K562 (cell line): ENCODE data around the gene GALNT12. TPM values are rescaled to one million over a fixed set of nuclear protein-coding genes. Genes with fewer than 3 reads are reported as not detected.

Experiments
- ATAC-seq: fragments of 200-7000 bp; cut with Tn5 transposase; 3 replicates; pipeline ENCODE4 v1.9.1; 2020; ENCODE audit warnings: moderate library complexity
- BruUV-seq: library from RNA; stranded (reverse); fragments of 400-500 nt; replicated peaks from 2 replicates; lab custom pipeline; 2021; lab: Mats Ljungman, UMichigan
- CTCF ChIA-PET: fragments of 300-600 bp; formaldehyde crosslinking; extraction: SDS; loops from one replicate; lab custom pipeline; 2021; ENCODE audit warnings: low intra/inter-chr PET ratio; lab: Yijun Ruan, JAX
- POLR2A ChIA-PET: fragments of 300-600, 350-650 bp; sonication (Branson Sonifier 250); formaldehyde crosslinking; extraction: SDS; loops from one replicate; lab custom pipeline; 2021; ENCODE audit warnings: antibody characterized with exemption, inconsistent platforms; lab: Yijun Ruan, JAX
- DNase-seq, 4 experiments: peaks; one replicate each; pipeline versions ENCODE4 v3.0.0 to v3.0.0-alpha.2; 2011 to 2018; ENCODE audit warnings: low spot score in 3 of 4, mixed read lengths in 3 of 4; ENCODE audit errors: extremely low read depth in 1 of 4
- FAIRE-seq: peaks from 2 replicates; lab custom pipeline; 2011; peaks lifted over from hg19 to GRCh38; lab: Jason Lieb, UNC
- H2AFZ ChIP-seq: 2 replicates; pipeline ENCODE4 v1.6.0; 2011; ENCODE audit warnings: low read depth, low read length, control low read depth, inconsistent platforms
- H3K27ac ChIP-seq: fragments of 200-600 bp; 3 replicates; pipeline ENCODE4 v1.8.0; 2011; ENCODE audit warnings: low read depth, mild to moderate bottlenecking, control low read depth, inconsistent platforms, low read length, moderate library complexity, mixed read lengths; ENCODE audit errors: extremely low read depth
- H3K27me3 ChIP-seq, 2 experiments: fragments of 300-600 bp in 1 of 2; 2 replicates in 1 of 2; 3 replicates in 1 of 2; pipeline versions ENCODE4 v1.6.0 to v1.8.0; 2011; ENCODE audit warnings: inconsistent platforms in 2 of 2, low read length in 2 of 2, mild to moderate bottlenecking in 1 of 2, mixed read lengths in 1 of 2, moderate library complexity in 1 of 2; ENCODE audit not compliant: control insufficient read depth in 2 of 2, insufficient read depth in 2 of 2
- H3K36me3 ChIP-seq: fragments of 300-600 bp; 3 replicates; pipeline ENCODE4 v1.8.0; 2011; ENCODE audit warnings: mild to moderate bottlenecking, low read length, inconsistent platforms; ENCODE audit not compliant: control insufficient read depth, insufficient read depth
- H3K4me1 ChIP-seq, 2 experiments: fragments of 200-600 bp in 1 of 2; replicated peaks in 1 of 2; 2 replicates in 1 of 2; 3 replicates in 1 of 2; pipeline versions ENCODE4 v1.5.1 to v1.8.0; 2011; ENCODE audit warnings: inconsistent platforms in 2 of 2, low read length in 2 of 2, mild to moderate bottlenecking in 1 of 2, mixed read lengths in 1 of 2, moderate library complexity in 1 of 2; ENCODE audit not compliant: control insufficient read depth in 2 of 2, insufficient read depth in 2 of 2
- H3K4me2 ChIP-seq: 2 replicates; pipeline ENCODE4 v1.6.1; 2011; ENCODE audit warnings: low read length, control low read depth, inconsistent platforms, mixed read lengths; ENCODE audit not compliant: insufficient read depth
- H3K4me3 ChIP-seq: fragments of 200-600 bp; sonication (generic), shearing (Covaris generic); 2 replicates; pipeline ENCODE4 v1.5.1; 2016; ENCODE audit warnings: control low read depth, inconsistent platforms
- H3K79me2 ChIP-seq: fragments of 200-600 bp; 3 replicates; pipeline ENCODE4 v1.8.0; 2011; ENCODE audit warnings: low read length, inconsistent platforms; ENCODE audit not compliant: control insufficient read depth, insufficient read depth
- H3K9ac ChIP-seq, 2 experiments: 2 replicates each; pipeline versions ENCODE4 v1.6.0 to v1.6.1; 2011; ENCODE audit warnings: low read depth in 2 of 2, low read length in 2 of 2, control low read depth in 1 of 2, inconsistent platforms in 1 of 2, mild to moderate bottlenecking in 1 of 2, mixed read lengths in 1 of 2; ENCODE audit not compliant: insufficient read depth in 1 of 2
- H3K9me1 ChIP-seq: one replicate; pipeline ENCODE4 v1.6.0; 2011; ENCODE audit warnings: inconsistent platforms, mild to moderate bottlenecking, low read length, moderate library complexity; ENCODE audit not compliant: control insufficient read depth, insufficient read depth
- H3K9me3 ChIP-seq: replicated peaks from 2 replicates; pipeline ENCODE4 v1.5.1; 2011; ENCODE audit warnings: low read depth, low read length, inconsistent platforms; ENCODE audit not compliant: control insufficient read depth, insufficient read depth
- H4K20me1 ChIP-seq: replicated peaks from 2 replicates; pipeline ENCODE4 v1.6.1; 2011; ENCODE audit warnings: low read length, inconsistent platforms, mixed read lengths; ENCODE audit not compliant: control insufficient read depth, insufficient read depth
- AFF4 ChIP-seq: sonication (generic); formaldehyde crosslinking; IDR thresholded peaks from 2 replicates; pipeline ENCODE4 v1.8.0; 2023; ENCODE audit warnings: mild to moderate bottlenecking, missing genetic modification reagents
- CBX3 ChIP-seq, 2 experiments: IDR thresholded peaks; 1 replicate in 1 of 2; 2 replicates in 1 of 2; pipeline ENCODE4 v1.6.1; 2012; ENCODE audit warnings: inconsistent platforms in 2 of 2, low read length in 2 of 2, borderline replicate concordance in 1 of 2, control low read depth in 1 of 2
- CHAMP1 ChIP-seq: fragments of 450-650 bp; IDR thresholded peaks from 2 replicates; pipeline ENCODE4 v1.6.1; 2016; ENCODE audit warnings: mild to moderate bottlenecking
- HCFC1 ChIP-seq: IDR thresholded peaks from 2 replicates; pipeline ENCODE4 v1.6.1; 2012; ENCODE audit warnings: low read depth, low read length, improper control_type of control experiment
- HSF4 ChIP-seq: fragments of 250-450 bp; sonication (Bioruptor Pico); IDR thresholded peaks from 2 replicates; pipeline ENCODE4 v2.1.2; 2022; ENCODE audit warnings: mild to moderate bottlenecking, moderate library complexity, borderline replicate concordance
- LARP7 ChIP-seq: fragments of 450-650 bp; IDR thresholded peaks from 2 replicates; pipeline ENCODE4 v1.6.1; 2016
- PML ChIP-seq: IDR thresholded peaks from 2 replicates; pipeline ENCODE4 v1.6.1; 2012; ENCODE audit warnings: low read length, inconsistent platforms
- RBBP5 ChIP-seq: fragments of 200-600 bp; sonication (generic); IDR thresholded peaks from 2 replicates; pipeline ENCODE4 v1.6.1; 2012; ENCODE audit warnings: borderline replicate concordance, mild to moderate bottlenecking, low read length, control low read depth, inconsistent platforms; ENCODE audit not compliant: insufficient read depth, poor library complexity, severe bottlenecking
- RNF2 ChIP-seq: sonication (generic); IDR thresholded peaks from 2 replicates; pipeline ENCODE4 v1.6.1; 2016
- TRIM24 ChIP-seq, 2 experiments: fragments of 450-650 bp; IDR thresholded peaks; 2 replicates each; pipeline ENCODE4 v1.6.1; 2016
- TRIM28 ChIP-seq: fragments of 450-650 bp; IDR thresholded peaks from 2 replicates; pipeline ENCODE4 v1.6.1; 2017
- ZBTB33 ChIP-seq: sonication (generic); formaldehyde crosslinking; IDR thresholded peaks from 2 replicates; pipeline ENCODE4 v1.8.1; 2023; ENCODE audit warnings: mild to moderate bottlenecking, missing genetic modification reagents
- ZEB2 ChIP-seq: fragments of 450-650 bp; IDR thresholded peaks from 2 replicates; pipeline ENCODE4 v1.6.1; 2016
- ZNF280A ChIP-seq: fragments of 450-650 bp; IDR thresholded peaks from 2 replicates; pipeline ENCODE4 v1.6.1; 2018; ENCODE audit warnings: mild to moderate bottlenecking, low read depth; ENCODE audit not compliant: partially characterized antibody
- WGBS: fragments of 100-300 bp; shearing (Covaris generic); methylation state at CpG from one replicate; pipeline ENCODE4 v1.1.6; 2016; ENCODE audit warnings: low coverage, mixed read lengths; ENCODE audit not compliant: insufficient coverage; ENCODE audit errors: missing lambda C conversion rate; 5-methylcytosine and 5-hydroxymethylcytosine counted together
- in situ Hi-C: fragments of 300-500 bp; cut with MboI; formaldehyde crosslinking; loops from 4 replicates; pipeline ENCODE4 v1.15.0; 2018; ENCODE audit warnings: inconsistent platforms, mixed read lengths
- intact Hi-C: fragments of 100-400 bp; cut with micrococcal nuclease; formaldehyde crosslinking; loops from 2 replicates; pipeline ENCODE4 v1.14.2; 2022
- polyA plus RNA-seq, 8 experiments: library from polyadenylated mRNA; depleted of rRNA in 4 of 8; stranded (reverse) in 5 of 8; unstranded in 3 of 8; fragments of >200 nt; fragmentation: Nextera tagmentation in 2 of 8; fragmentation: Illumina TruSeq in 1 of 8; extraction: Ambion mirVana in 2 of 8; extraction: Trizol in 1 of 8; gene quantifications; 2 replicates each; pipeline versions ENCODE4 v1.2.1 to v1.2.3, GENCODE V29; 2011 to 2014; ENCODE audit warnings: inconsistent platforms in 1 of 8, missing spikeins in 1 of 8
- total RNA-seq, 7 experiments: library from RNA; depleted of rRNA in 6 of 7; stranded (reverse); fragments of >200 nt in 6 of 7; fragmentation: Illumina TruSeq in 2 of 7; extraction: Trizol in 2 of 7; gene quantifications; 2 replicates each; pipeline versions ENCODE4 v1.2.1 to v1.2.3, GENCODE V29; 2011 to 2021; ENCODE audit warnings: low replicate concordance in 1 of 7

The GALNT12 gene
- total and polyA plus RNA-seq, 9 of the 15 experiments (the other 6 are each of a cell fraction or from before 2014, with no cell fraction given): 29.7 to 82.9 (median 44.2) TPM

- no peak overlapping the region for H3K9ac ChIP-seq
- DNase-seq: no peak
- H3K4me1 ChIP-seq: peaks cover 7 to 31% of the 10 kb centered on the region in 2 experiments; a peak in 4 of 5 replicates
- H3K9me3 ChIP-seq: peaks cover 5% of the 10 kb centered on the region
- WGBS: 100% methylated on average over 1 of the region's 1 CpG
- H4K20me1 ChIP-seq: no peaks in the 10 kb centered on the region
- H3K9me1 ChIP-seq: no peaks in the 10 kb centered on the region
- no TSS peak for BruUV-seq
- H3K4me3 ChIP-seq: no peak overlapping the region
- ATAC-seq: no peak
- no peaks in the 10 kb centered on the region for H3K79me2 ChIP-seq
- in situ Hi-C loops: no loop called here
- TF ChIP-seq TRIM28 (peak; percentile 66; the same call in 1 of the 2 replicates), ZEB2 (peak; percentile 31; the same call in 1 of the 2 replicates), ZNF280A (peak; percentile 81), RNF2 (no peak), LARP7 (no peak), PML (no peak), AFF4 (CRISPR knock-in tag) (no peak), TRIM24 (IDR thresholded peaks at IDR 0.05) (peak; percentile 18 to 60; a peak in 2 of 4 replicates), RBBP5 (no peak), CBX3 (IDR thresholded peaks at IDR 0.05; ENCODE audit: borderline replicate concordance in 1 of 2, low read length in 2 of 2) (peak in 1 of 2 experiments; percentile 82; a peak in 1 of 3 replicates), HSF4 (CRISPR knock-in tag) (no peak), ZBTB33 (peak; percentile 89), HCFC1 (no peak), CHAMP1 (peak; percentile 33; the same call in 1 of the 2 replicates)
- TF ChIP-seq, all 486 proteins: peak for 7
- intact Hi-C loops: no loop called here
- H2AFZ ChIP-seq: no peak overlapping the region
- H3K27ac ChIP-seq: no peak overlapping the region
- ChIA-PET CTCF (no interaction called here), POLR2A (interaction anchor here (1.2 kb wide), 1 partner anchor 9 kb away, joined by 4 read pairs; no protein-coding TSS in a partner anchor)
- peaks cover 8% of the 10 kb centered on the region for H3K36me3 ChIP-seq
- no peak for FAIRE-seq
- H3K27me3 ChIP-seq: no peaks in the 10 kb centered on the region
- H3K4me2 ChIP-seq: no peak overlapping the region
These were observed 48.1 kb downstream of the GALNT12 start for GRCh38 chr9:98855592-98855991.
